ENCODE results near the gene CFAP20DC. TPM values are rescaled to one million over a fixed set of nuclear protein-coding genes. Genes with fewer than 3 reads are reported as not detected.
"Not testable (repeated sequence)": the region's sequence is repeated elsewhere in the genome, so short reads cannot be mapped to it uniquely, and the experiment has no call there.

Gene CFAP20DC
- total and polyA plus RNA-seq, 5 donors, result 0.14 to 0.28 (median 0.18) TPM; not detected in 1

- no peak overlapping the region for H3K4me3 ChIP-seq (ENCODE audit: low read length)
- no peaks in the 10 kb centered on the region for H3K27me3 ChIP-seq (ENCODE audit: control insufficient read depth, insufficient read depth)
- ATAC-seq (no peak), DNase-seq (no peak)
- intact Hi-C loops (cut with DNase I), result no loop called here
- H3K9me3 ChIP-seq (ENCODE audit: control insufficient read depth, low read length), result no peaks in the 10 kb centered on the region
- no peaks in the 10 kb centered on the region for H3K4me1 ChIP-seq (ENCODE audit: control insufficient read depth, insufficient read depth, low read length)
- no peak overlapping the region for H3K27ac ChIP-seq (ENCODE audit: low read length)
Observed at GRCh38 chr3:58839187-58839586, 210.6 kb downstream of the CFAP20DC start.

- Histone ChIP-seq H3K27ac (ENCODE audit: low read length) (no peak overlapping the region), H3K27me3 (ENCODE audit: control insufficient read depth, insufficient read depth) (no peaks in the 10 kb centered on the region), H3K4me1 (ENCODE audit: control insufficient read depth, insufficient read depth, low read length) (no peaks in the 10 kb centered on the region), H3K9me3 (ENCODE audit: control insufficient read depth, low read length) (no peaks in the 10 kb centered on the region), H3K4me3 (ENCODE audit: low read length) (no peak overlapping the region)
- DNase-seq (no peak), ATAC-seq (no peak)
- 68% methylated on average over 4 of the region's 4 CpGs for WGBS
- intact Hi-C loops (cut with DNase I), result no loop called here
Observed at GRCh38 chr3:58837856-58838255, 212.0 kb downstream of the CFAP20DC start.

DNA sequence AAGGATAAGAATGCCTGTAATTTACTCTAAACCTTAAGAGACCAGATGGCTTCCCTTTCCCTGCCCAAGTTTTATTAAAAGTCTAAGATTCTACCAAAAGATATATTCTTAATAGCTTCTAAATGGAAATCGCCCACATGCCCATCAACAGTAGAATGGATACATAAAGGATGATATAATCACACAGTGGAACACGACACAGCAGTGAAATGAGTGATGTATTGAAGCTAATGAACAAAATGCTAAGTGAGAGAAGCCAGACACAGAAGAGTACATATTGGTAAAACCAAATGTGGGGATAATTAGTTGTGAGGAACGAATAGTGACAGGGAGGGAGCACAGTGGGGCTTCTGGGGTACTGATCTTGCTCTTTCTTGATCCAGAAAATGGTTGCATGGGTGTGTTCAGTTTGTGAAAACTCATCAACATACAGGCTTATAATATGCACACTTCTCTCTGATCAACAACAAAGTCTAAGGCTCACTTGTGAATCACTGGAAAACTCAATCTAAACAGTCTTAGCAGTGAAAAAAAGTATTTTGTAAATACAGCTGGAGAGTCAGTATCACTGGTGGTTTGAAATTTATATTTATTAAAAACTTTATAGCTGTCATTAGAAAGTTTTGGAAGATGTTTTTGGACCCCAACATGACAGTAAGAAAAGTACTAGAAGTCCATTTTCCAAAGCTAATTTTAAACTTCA lies 212.5 kb downstream of the CFAP20DC start:
- DNase-seq, result no peak
- no peak overlapping the region for H3K4me3 ChIP-seq (ENCODE audit: low read length)
- intact Hi-C loops (cut with DNase I), result no loop called here
- H3K9me3 ChIP-seq (ENCODE audit: control insufficient read depth, low read length), result no peaks in the 10 kb centered on the region
- no peak overlapping the region for H3K27ac ChIP-seq (ENCODE audit: low read length)
- no peaks in the 10 kb centered on the region for H3K4me1 ChIP-seq (ENCODE audit: control insufficient read depth, insufficient read depth, low read length)
- ATAC-seq, result no peak
- 85% methylated on average over 3 of the region's 3 CpGs for WGBS
- H3K27me3 ChIP-seq (ENCODE audit: control insufficient read depth, insufficient read depth), result no peaks in the 10 kb centered on the region

DNA sequence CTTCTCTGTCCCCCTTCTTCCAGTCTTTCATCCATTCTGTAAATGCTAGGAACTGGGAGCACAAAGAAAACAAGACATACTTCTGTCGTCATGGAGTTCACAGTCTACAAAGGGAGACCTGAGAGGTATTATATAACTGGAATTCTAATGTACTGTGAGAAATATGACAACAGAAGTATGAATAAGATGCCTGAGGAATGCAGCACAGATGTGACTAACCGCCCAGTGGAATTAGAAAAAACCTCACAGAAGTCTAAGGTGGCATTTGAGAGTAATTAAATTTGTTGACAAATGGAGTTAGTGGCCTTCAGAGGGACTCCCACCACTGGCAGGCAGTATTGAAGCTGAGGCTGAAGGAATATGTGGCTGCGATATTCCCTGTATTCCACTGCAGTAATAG lies 214.7 kb downstream of the CFAP20DC start:
- Histone ChIP-seq H3K27ac (ENCODE audit: low read length) (no peak overlapping the region), H3K4me3 (ENCODE audit: low read length) (no peak overlapping the region), H3K9me3 (ENCODE audit: control insufficient read depth, low read length) (no peaks in the 10 kb centered on the region), H3K27me3 (ENCODE audit: control insufficient read depth, insufficient read depth) (no peaks in the 10 kb centered on the region), H3K4me1 (ENCODE audit: control insufficient read depth, insufficient read depth, low read length) (no peaks in the 10 kb centered on the region)
- intact Hi-C loops (cut with DNase I), result no loop called here
- ATAC-seq (no peak), DNase-seq (no peak)
- WGBS, result 86% methylated on average over 3 of the region's 3 CpGs

DNA sequence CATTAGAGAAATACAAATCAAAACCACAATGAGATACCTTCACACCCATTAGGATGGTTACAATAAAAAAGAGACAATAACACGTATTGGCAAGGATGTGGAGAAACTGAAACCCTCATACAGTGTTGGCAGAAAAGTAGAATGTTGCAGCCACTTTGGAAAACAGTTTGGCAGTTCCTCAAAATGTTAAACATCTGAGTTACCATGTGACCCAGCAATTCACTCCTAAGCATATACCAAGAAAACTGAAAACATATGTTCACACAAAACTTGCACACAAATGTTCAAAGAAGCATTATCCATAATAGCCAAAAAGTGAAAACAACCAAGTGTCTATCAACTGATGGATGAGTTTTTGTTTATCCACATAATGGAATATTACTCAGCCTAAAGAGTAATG lies 216.3 kb downstream of the CFAP20DC start:
- no peak overlapping the region for H3K4me3 ChIP-seq (ENCODE audit: low read length)
- intact Hi-C loops (cut with DNase I), result no loop called here
- H3K27ac ChIP-seq (ENCODE audit: low read length), result no peak overlapping the region
- H3K9me3 ChIP-seq (ENCODE audit: control insufficient read depth, low read length), result no peaks in the 10 kb centered on the region
- 18% methylated on average over 1 of the region's 1 CpG for WGBS
- DNase-seq, result no peak
- no peaks in the 10 kb centered on the region for H3K4me1 ChIP-seq (ENCODE audit: control insufficient read depth, insufficient read depth, low read length)
- H3K27me3 ChIP-seq (ENCODE audit: control insufficient read depth, insufficient read depth), result no peaks in the 10 kb centered on the region
- ATAC-seq, result no peak

GRCh38 chr3:58829321-58830000 lies 220.4 kb downstream of the CFAP20DC start:
- no peak overlapping the region for H3K27ac ChIP-seq (ENCODE audit: low read length)
- H3K4me1 ChIP-seq (ENCODE audit: control insufficient read depth, insufficient read depth, low read length), result no peaks in the 10 kb centered on the region
- ATAC-seq, result no peak
- no peak for DNase-seq
- H3K27me3 ChIP-seq (ENCODE audit: control insufficient read depth, insufficient read depth), result no peaks in the 10 kb centered on the region
- intact Hi-C loops (cut with DNase I), result no loop called here
- 48% methylated on average over 4 of the region's 4 CpGs for WGBS
- H3K4me3 ChIP-seq (ENCODE audit: low read length), result no peak overlapping the region
- no peaks in the 10 kb centered on the region for H3K9me3 ChIP-seq (ENCODE audit: control insufficient read depth, low read length)

DNA sequence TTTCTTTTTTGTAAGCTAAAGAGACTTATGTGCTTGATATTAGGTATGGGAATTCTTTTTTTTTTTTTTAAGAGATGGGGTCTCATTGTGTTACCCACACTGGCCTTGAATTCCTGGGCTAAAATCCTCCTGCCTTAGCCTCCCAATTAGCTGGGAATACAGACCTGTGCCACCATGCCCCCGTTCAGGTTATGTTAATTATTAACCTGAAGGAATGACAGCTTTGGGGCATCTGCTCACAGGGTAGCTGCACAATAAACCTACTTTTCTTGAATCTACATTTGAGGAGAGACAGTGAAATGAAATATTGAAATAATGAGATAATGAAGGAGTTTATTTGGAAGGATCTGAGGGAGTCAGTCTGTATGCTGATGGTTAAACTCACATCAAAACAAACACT lies 225.0 kb downstream of the CFAP20DC start:
- Histone ChIP-seq H3K9me3 (ENCODE audit: control insufficient read depth, low read length) (no peaks in the 10 kb centered on the region), H3K4me1 (ENCODE audit: control insufficient read depth, insufficient read depth, low read length) (no peaks in the 10 kb centered on the region), H3K27me3 (ENCODE audit: control insufficient read depth, insufficient read depth) (no peaks in the 10 kb centered on the region), H3K27ac (ENCODE audit: low read length) (no peak overlapping the region), H3K4me3 (ENCODE audit: low read length) (no peak overlapping the region)
- WGBS, result 88% methylated on average over 1 of the region's 1 CpG
- intact Hi-C loops (cut with DNase I), result no loop called here
- ATAC-seq, result no peak
- DNase-seq, result no peak

GRCh38 chr3:58824285-58824684 lies 225.5 kb downstream of the CFAP20DC start:
- intact Hi-C loops (cut with DNase I), result no loop called here
- WGBS, result 21% methylated on average over 7 of the region's 7 CpGs
- Histone ChIP-seq H3K27ac (ENCODE audit: low read length) (no peak overlapping the region), H3K9me3 (ENCODE audit: control insufficient read depth, low read length) (no peaks in the 10 kb centered on the region), H3K4me3 (ENCODE audit: low read length) (no peak overlapping the region), H3K27me3 (ENCODE audit: control insufficient read depth, insufficient read depth) (no peaks in the 10 kb centered on the region), H3K4me1 (ENCODE audit: control insufficient read depth, insufficient read depth, low read length) (no peaks in the 10 kb centered on the region)
- ATAC-seq, result peak in 1 of 2 donors; percentile 66
- peak; percentile 43 to 76 (median 64) for DNase-seq

- 91% methylated on average over 26 of the region's 26 CpGs for WGBS
- intact Hi-C loops (cut with DNase I); H3K27me3 ChIP-seq (ENCODE audit: control insufficient read depth, insufficient read depth); H3K9me3 ChIP-seq (ENCODE audit: control insufficient read depth, low read length); H3K27ac ChIP-seq (ENCODE audit: low read length); H3K4me1 ChIP-seq (ENCODE audit: control insufficient read depth, insufficient read depth, low read length); H3K4me3 ChIP-seq (ENCODE audit: low read length); ATAC-seq: not testable (repeated sequence)
- DNase-seq, result peak in 1 of 3 donors; percentile 29
Observed at GRCh38 chr3:58806551-58807244, 243.1 kb downstream of the CFAP20DC start.

GRCh38 chr3:58804914-58805313 lies 244.9 kb downstream of the CFAP20DC start:
- no peak for ATAC-seq
- intact Hi-C loops (cut with DNase I), result no loop called here

GRCh38 chr3:58801541-58801940 lies 248.3 kb downstream of the CFAP20DC start:
- no peaks in the 10 kb centered on the region for H3K4me1 ChIP-seq (ENCODE audit: control insufficient read depth, insufficient read depth, low read length)
- ATAC-seq (no peak), DNase-seq (no peak)
- H3K4me3 ChIP-seq (ENCODE audit: low read length), result no peak overlapping the region
- no peaks in the 10 kb centered on the region for H3K9me3 ChIP-seq (ENCODE audit: control insufficient read depth, low read length)
- WGBS, result 41% methylated on average over 6 of the region's 6 CpGs
- H3K27me3 ChIP-seq (ENCODE audit: control insufficient read depth, insufficient read depth), result no peaks in the 10 kb centered on the region
- no peak overlapping the region for H3K27ac ChIP-seq (ENCODE audit: low read length)
- intact Hi-C loops (cut with DNase I), result no loop called here

More at GRCh38 chr3:58804914-58805313, 244.9 kb downstream of the CFAP20DC start:
- Histone ChIP-seq H3K9me3 (ENCODE audit: control insufficient read depth, low read length) (no peaks in the 10 kb centered on the region), H3K27me3 (ENCODE audit: control insufficient read depth, insufficient read depth) (no peaks in the 10 kb centered on the region), H3K27ac (ENCODE audit: low read length) (no peak overlapping the region), H3K4me3 (ENCODE audit: low read length) (no peak overlapping the region), H3K4me1 (ENCODE audit: control insufficient read depth, insufficient read depth, low read length) (no peaks in the 10 kb centered on the region)
- 77% methylated on average over 2 of the region's 2 CpGs for whole genome bisulfite sequencing
- DNase-seq, result no peak

Data from right cardiac atrium (tissue), 5 donors.